IMR-90 (cell line): ENCODE measurements around the gene MSLN. TPM values are rescaled to one million over a fixed set of nuclear protein-coding genes. Genes with fewer than 3 reads are reported as not detected.

Experiments used
- ATAC-seq: fragments of 200-7000 bp; cut with Tn5 transposase; 2 replicates; pipeline ENCODE4 v1.9.1; 2020; ENCODE audit warnings: low read depth, mild to moderate bottlenecking, moderate library complexity
- BruUV-seq: library from RNA; stranded (reverse); fragments of 400-500 nt; replicated peaks from 2 replicates; lab custom pipeline; 2021; lab: Mats Ljungman, UMichigan
- CTCF ChIA-PET: fragments of 300-600 bp; formaldehyde crosslinking; extraction: SDS; loops from one replicate; lab custom pipeline; 2021; ENCODE audit warnings: antibody characterized with exemption; lab: Yijun Ruan, JAX
- POLR2A ChIA-PET: fragments of 300-600 bp; sonication (Branson Sonifier 250); formaldehyde crosslinking; loops from one replicate; lab custom pipeline; 2022; ENCODE audit warnings: antibody characterized with exemption; ENCODE audit not compliant: unreplicated experiment; lab: Charles Lee
- DNase-seq: peaks from one replicate; pipeline ENCODE4 v3.0.0; 2013
- H2AFZ ChIP-seq: replicated peaks from 2 replicates; pipeline ENCODE3; 2013; ENCODE audit warnings: low read length, mild to moderate bottlenecking; ENCODE audit not compliant: poor library complexity
- H2AK5ac ChIP-seq: 2 replicates; pipeline ENCODE4 v1.6.1; 2013; ENCODE audit warnings: low read depth, low read length, inconsistent platforms
- H2AK9ac ChIP-seq: replicated peaks from 2 replicates; pipeline ENCODE3; 2013; ENCODE audit warnings: mild to moderate bottlenecking, low read depth, low read length, moderate library complexity; ENCODE audit not compliant: poor library complexity
- H2BK120ac ChIP-seq: 2 replicates; pipeline ENCODE4 v1.6.1; 2013; ENCODE audit warnings: low read depth, low read length, inconsistent platforms
- H2BK15ac ChIP-seq: 3 replicates; pipeline ENCODE4 v1.6.1; 2013; ENCODE audit warnings: low read depth, low read length, inconsistent platforms
- H2BK20ac ChIP-seq: 2 replicates; pipeline ENCODE4 v1.6.1; 2013; ENCODE audit warnings: low read depth, mild to moderate bottlenecking, inconsistent platforms, low read length, moderate library complexity
- H2BK5ac ChIP-seq: 2 replicates; pipeline ENCODE4 v1.6.1; 2013; ENCODE audit warnings: mild to moderate bottlenecking, low read depth, low read length, inconsistent platforms; ENCODE audit not compliant: poor library complexity, severe bottlenecking
- H3K14ac ChIP-seq: replicated peaks from 2 replicates; pipeline ENCODE4 v1.6.1; 2013; ENCODE audit warnings: low read depth, low read length, inconsistent platforms
- H3K18ac ChIP-seq: 2 replicates; pipeline ENCODE4 v1.6.1; 2013; ENCODE audit warnings: low read depth, low read length, control low read depth
- H3K23ac ChIP-seq: 2 replicates; pipeline ENCODE4 v1.6.1; 2013; ENCODE audit warnings: low read depth, low read length, inconsistent platforms
- H3K27ac ChIP-seq: 2 replicates; pipeline ENCODE4 v1.5.1; 2013; ENCODE audit warnings: mild to moderate bottlenecking, control low read depth, low read length; ENCODE audit not compliant: insufficient read depth
- H3K27me3 ChIP-seq: 2 replicates; pipeline ENCODE4 v1.6.1; 2013; ENCODE audit warnings: low read length; ENCODE audit not compliant: control insufficient read depth, insufficient read depth
- H3K36me3 ChIP-seq: 2 replicates; pipeline ENCODE4 v1.6.1; 2013; ENCODE audit warnings: low read length, mixed read lengths; ENCODE audit not compliant: control insufficient read depth, insufficient read depth
- H3K4ac ChIP-seq: 2 replicates; pipeline ENCODE4 v1.6.1; 2013; ENCODE audit warnings: low read depth, low read length, inconsistent platforms
- H3K4me1 ChIP-seq: 2 replicates; pipeline ENCODE4 v1.6.1; 2013; ENCODE audit warnings: low read length, mixed read lengths; ENCODE audit not compliant: control insufficient read depth, insufficient read depth
- H3K4me2 ChIP-seq: 2 replicates; pipeline ENCODE4 v1.6.1; 2013; ENCODE audit warnings: low read depth, mild to moderate bottlenecking, control low read depth, low read length, moderate library complexity
- H3K4me3 ChIP-seq: 2 replicates; pipeline ENCODE4 v1.5.1; 2013; ENCODE audit warnings: low read depth, mild to moderate bottlenecking, control low read depth, low read length, moderate library complexity; ENCODE audit not compliant: insufficient read depth
- H3K56ac ChIP-seq: 2 replicates; pipeline ENCODE4 v1.6.1; 2013; ENCODE audit warnings: low read length, inconsistent platforms; ENCODE audit not compliant: insufficient read depth; ENCODE audit errors: extremely low read depth
- H3K79me1 ChIP-seq, 2 experiments: 2 replicates each; pipeline ENCODE4 v1.6.1; 2013; ENCODE audit warnings: low read length in 2 of 2, inconsistent platforms in 1 of 2, low read depth in 1 of 2
- H3K9ac ChIP-seq: 2 replicates; pipeline ENCODE4 v1.6.1; 2013; ENCODE audit warnings: low read depth, low read length, control low read depth
- H3K9me1 ChIP-seq: 2 replicates; pipeline ENCODE4 v1.6.1; 2013; ENCODE audit warnings: low read length, inconsistent platforms; ENCODE audit not compliant: insufficient read depth
- H3K9me3 ChIP-seq: 2 replicates; pipeline ENCODE4 v1.6.1; 2013; ENCODE audit warnings: low read length; ENCODE audit not compliant: control insufficient read depth, insufficient read depth
- H4K20me1 ChIP-seq: 2 replicates; pipeline ENCODE4 v1.6.1; 2013; ENCODE audit warnings: low read length, inconsistent platforms; ENCODE audit not compliant: insufficient read depth
- H4K5ac ChIP-seq: 2 replicates; pipeline ENCODE4 v1.6.1; 2013; ENCODE audit warnings: mild to moderate bottlenecking, low read depth, low read length, control low read depth
- H4K8ac ChIP-seq, 2 experiments: 2 replicates each; pipeline ENCODE4 v1.6.1; 2013; ENCODE audit warnings: low read depth in 2 of 2, low read length in 2 of 2, control low read depth in 1 of 2, inconsistent platforms in 1 of 2
- H4K91ac ChIP-seq: 2 replicates; pipeline ENCODE4 v1.6.1; 2013; ENCODE audit warnings: low read depth, low read length, inconsistent platforms; ENCODE audit not compliant: insufficient read depth
- CHD1 ChIP-seq: IDR thresholded peaks from 2 replicates; pipeline ENCODE4 v1.6.1; 2012; ENCODE audit warnings: low read depth, low read length, improper control_type of control experiment
- FOS ChIP-seq: fragments of 150-350 bp; IDR thresholded peaks from 2 replicates; pipeline ENCODE4 v1.6.1; 2016; ENCODE audit warnings: low read depth, low read length
- MAFK ChIP-seq: IDR thresholded peaks from 2 replicates; pipeline ENCODE4 v1.6.1; 2012; ENCODE audit warnings: low read depth, low read length, improper control_type of control experiment
- MXI1 ChIP-seq: IDR thresholded peaks from 2 replicates; pipeline ENCODE4 v1.6.1; 2012; ENCODE audit warnings: low read depth, mild to moderate bottlenecking, low read length, moderate library complexity, borderline replicate concordance
- NFE2L2 ChIP-seq: fragments of 150-350 bp; IDR thresholded peaks from 2 replicates; pipeline ENCODE4 v1.6.1; 2016; ENCODE audit warnings: low read depth, mild to moderate bottlenecking, low read length
- POLR2A ChIP-seq: IDR thresholded peaks from 2 replicates; pipeline ENCODE4 v1.6.1; 2012; ENCODE audit warnings: mild to moderate bottlenecking, low read depth, low read length
- RAD21 ChIP-seq: IDR thresholded peaks from 2 replicates; pipeline ENCODE4 v1.6.1; 2012; ENCODE audit warnings: low read length, improper control_type of control experiment
- RFX5 ChIP-seq: IDR thresholded peaks from 2 replicates; pipeline ENCODE4 v1.8.0; 2012; ENCODE audit warnings: low read depth, mild to moderate bottlenecking, low read length, moderate library complexity
- SMC3 ChIP-seq: fragments of 150-350 bp; IDR thresholded peaks from 2 replicates; pipeline ENCODE4 v1.6.1; 2016; ENCODE audit warnings: low read depth, mild to moderate bottlenecking, antibody characterized with exemption, low read length, moderate library complexity
- WGBS, 2 experiments: methylation state at CpG; one replicate each; pipeline versions ENCODE4 v1.1.5 to v1.1.7; 2013; ENCODE audit warnings: missing lambda C conversion rate in 2 of 2; ENCODE audit not compliant: insufficient read length in 1 of 2; ENCODE audit errors: extremely low coverage in 2 of 2; 5-methylcytosine and 5-hydroxymethylcytosine counted together
- dilution Hi-C: fragments of 300-500 bp; cut with HindIII; formaldehyde crosslinking; loops from one replicate; pipeline ENCODE4 v1.14.3; 2018; ENCODE audit warnings: low sequenced_read_pairs; ENCODE audit not compliant: unreplicated experiment
- in situ Hi-C: fragments of 300-500 bp; cut with MboI; formaldehyde crosslinking; loops from 3 replicates; pipeline ENCODE4 v1.14.3; 2019; ENCODE audit warnings: low sequenced_read_pairs, inconsistent platforms, mixed read lengths
- intact Hi-C: fragments of 100-400 bp; cut with micrococcal nuclease; formaldehyde crosslinking; loops from 2 replicates; pipeline ENCODE4 v1.10.0; 2022
- polyA plus RNA-seq, 3 experiments: library from polyadenylated mRNA; depleted of rRNA; stranded (reverse); fragments of >200 nt; gene quantifications; 2 replicates each; pipeline ENCODE4 v1.2.3, GENCODE V29; 2012; ENCODE audit warnings: low replicate concordance in 1 of 3
- total RNA-seq: library from RNA; depleted of rRNA; stranded (reverse); fragments of >200 nt; gene quantifications from 2 replicates; pipeline ENCODE4 v1.2.3, GENCODE V29; 2012

The MSLN gene
- total and polyA plus RNA-seq, 2 of the 4 experiments (the other 2 are of a cell fraction) = 0.14 TPM; not detected in 1

DNA sequence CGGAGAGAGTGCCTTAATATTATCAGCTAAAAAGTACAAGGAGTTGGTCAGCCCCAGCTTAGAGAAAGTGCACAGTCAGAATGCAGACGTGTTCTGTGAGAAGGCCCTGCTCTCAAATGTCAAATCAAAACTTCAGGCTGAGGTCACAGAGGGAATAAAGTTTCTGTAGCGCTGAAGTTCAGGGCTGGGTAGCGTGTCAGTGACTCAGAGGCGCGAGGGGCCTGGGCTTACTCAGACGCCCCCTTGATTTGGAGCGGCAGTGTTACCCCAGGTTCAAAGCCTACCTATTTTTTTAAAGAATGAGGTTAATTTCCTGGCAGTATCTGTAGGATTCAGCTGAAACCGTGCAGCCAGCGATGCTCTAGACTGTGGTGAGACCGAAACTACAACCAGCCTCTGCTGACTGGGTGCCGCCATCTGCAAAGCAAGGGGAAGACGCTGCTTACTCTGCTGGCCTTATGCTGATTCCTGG, 24.5 kb upstream of the MSLN start:
- peaks cover 4% of the 10 kb centered on the region; the same call in 1 of the 2 replicates for H3K9me1 ChIP-seq
- dilution Hi-C loops = no loop called here
- no peak overlapping the region for H2BK120ac ChIP-seq
- H3K9me3 ChIP-seq = no peaks in the 10 kb centered on the region
- H2AK9ac ChIP-seq = no peak overlapping the region
- H3K79me1 ChIP-seq = peaks cover 7 to 19% of the 10 kb centered on the region in 2 experiments
- H3K27ac ChIP-seq = no peak overlapping the region
- H3K14ac ChIP-seq = no peak overlapping the region
- peaks cover 5% of the 10 kb centered on the region; the same call in 1 of the 2 replicates for H4K20me1 ChIP-seq
- H4K91ac ChIP-seq = no peak overlapping the region
- no TSS peak for BruUV-seq
- no peak overlapping the region for H3K4me2 ChIP-seq
- H3K18ac ChIP-seq = no peak overlapping the region
- in situ Hi-C loops = no loop called here
- H2AK5ac ChIP-seq = no peak overlapping the region
- H3K9ac ChIP-seq = no peak overlapping the region
- H3K4ac ChIP-seq = no peak overlapping the region
- no peak overlapping the region for H4K8ac ChIP-seq
- DNase-seq = no peak
- no peak overlapping the region for H3K4me3 ChIP-seq
- 100% methylated on average over 5 of the region's 13 CpGs; no CpG with 5 or more reads in 1 of the 2 experiments for WGBS, 2 experiments
- H3K56ac ChIP-seq = no peak overlapping the region
- H3K23ac ChIP-seq = no peak overlapping the region
- H3K4me1 ChIP-seq = peaks cover 5% of the 10 kb centered on the region; the same call in 1 of the 2 replicates
- no peaks in the 10 kb centered on the region for H3K27me3 ChIP-seq
- H3K36me3 ChIP-seq = peaks cover 49% of the 10 kb centered on the region
- ChIA-PET CTCF (no interaction called here), POLR2A (no interaction called here)
- H2BK5ac ChIP-seq = no peak overlapping the region
- no peak overlapping the region for H2BK15ac ChIP-seq
- no peak for ATAC-seq
- no peak overlapping the region for H4K5ac ChIP-seq
- no peak for TF ChIP-seq SMC3
- TF ChIP-seq RFX5 = no peak
- no peak for TF ChIP-seq MAFK
- no peak for TF ChIP-seq CHD1
- no peak for TF ChIP-seq NFE2L2
- no peak for TF ChIP-seq FOS
- TF ChIP-seq RAD21 = no peak
- TF ChIP-seq POLR2A = no peak
- no peak for TF ChIP-seq MXI1
- H2BK20ac ChIP-seq = no peak overlapping the region
- intact Hi-C loops = no loop called here
- H2AFZ ChIP-seq = no peak overlapping the region
